HG03378 (cell line): ENCODE data around the gene OTUD7B.
A peak's percentile ranks its signal among the peaks of the same experiment; 100 is the strongest.

ENCODE experiments used
- ATAC-seq: cut with Tn5 transposase; IDR thresholded peaks from one replicate; pipeline ENCODE4 v1.9.1; 2021; ENCODE audit warnings: mild to moderate bottlenecking, moderate library complexity; ENCODE audit not compliant: unreplicated experiment

The OTUD7B gene

GRCh38 chr1:149925751-149926150 is 84.8 kb downstream of the OTUD7B start:
- no peak for ATAC-seq

- no peak for ATAC-seq
Measured at GRCh38 chr1:149925345-149925744, 85.2 kb downstream of the OTUD7B start.

DNA sequence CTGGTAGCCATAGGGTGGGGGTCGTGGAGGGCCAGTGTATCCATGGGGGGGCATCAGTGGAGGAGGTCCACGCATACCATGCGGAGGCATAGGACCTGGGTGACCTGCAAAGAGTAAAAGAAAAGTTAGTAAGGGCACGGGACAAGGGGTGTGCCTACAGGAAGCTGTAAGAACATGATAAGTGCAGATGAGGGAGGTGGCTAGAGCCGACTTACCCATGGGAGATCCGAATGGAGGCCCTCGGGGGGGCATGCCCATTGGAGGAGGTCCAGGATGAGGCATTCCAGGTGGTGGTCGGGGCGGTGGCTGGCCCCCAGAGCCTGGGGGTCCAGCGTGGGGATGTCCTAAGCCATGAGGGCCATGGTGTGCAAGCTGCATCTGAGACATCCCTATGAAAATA is 86.9 kb downstream of the OTUD7B start:
- no peak for ATAC-seq

DNA sequence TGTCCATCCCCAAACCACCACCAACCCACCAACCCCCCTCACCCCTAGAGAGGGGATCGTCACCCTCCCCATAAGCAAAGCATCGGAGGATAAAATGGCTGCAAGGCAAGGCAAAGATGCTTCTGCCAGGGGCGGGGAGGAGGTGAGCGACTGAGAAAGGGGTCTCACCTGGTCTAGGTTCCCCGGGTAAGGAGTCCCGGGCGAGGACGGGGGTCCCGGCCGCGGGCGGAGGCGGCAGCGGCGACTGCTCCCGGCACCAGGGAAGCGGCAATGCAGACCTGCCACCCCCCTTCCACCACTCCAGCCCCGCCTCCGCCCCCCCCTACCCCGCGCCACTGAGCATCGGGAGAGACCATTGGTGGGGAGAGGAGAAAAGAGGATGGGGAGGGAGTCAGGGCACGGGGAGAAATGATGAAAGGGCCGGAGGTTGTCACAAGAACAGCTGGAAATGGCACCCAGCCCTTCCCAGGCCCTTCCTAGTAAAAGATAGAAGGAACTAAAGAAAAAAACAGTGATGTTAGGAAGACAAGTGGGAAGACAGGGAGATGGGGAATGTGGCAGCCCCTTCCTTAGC is 92.9 kb downstream of the OTUD7B start, which contains the start of gene SV2A:
Gene SV2A, minus strand, starts transcription at position 274 of the 574 bp plus-strand sequence. CDS start 4,004 bp downstream, outside the sequence.
- ATAC-seq, result no peak

GRCh38 chr1:149916898-149917252 is 93.7 kb downstream of the OTUD7B start:
- no peak for ATAC-seq

- no peak for ATAC-seq
Measured at GRCh38 chr1:149916193-149916897, 94.2 kb downstream of the OTUD7B start.

- ATAC-seq, result no peak
Measured at GRCh38 chr1:149915429-149916192, 94.9 kb downstream of the OTUD7B start.

- ATAC-seq, result no peak
Measured at GRCh38 chr1:149914545-149914944, 96.0 kb downstream of the OTUD7B start.

GRCh38 chr1:149906570-149907075 is 103.9 kb downstream of the OTUD7B start:
- no peak for ATAC-seq

- ATAC-seq, result no peak
Measured at GRCh38 chr1:149903836-149904491, 106.6 kb downstream of the OTUD7B start.

GRCh38 chr1:149899460-149900284 is 110.9 kb downstream of the OTUD7B start, which contains the start of gene BOLA1:
Gene BOLA1 (plus strand): TSS chr1:149899568. CDS start chr1:149900060, 492 bp downstream.
- ATAC-seq, result peak; percentile 69

DNA sequence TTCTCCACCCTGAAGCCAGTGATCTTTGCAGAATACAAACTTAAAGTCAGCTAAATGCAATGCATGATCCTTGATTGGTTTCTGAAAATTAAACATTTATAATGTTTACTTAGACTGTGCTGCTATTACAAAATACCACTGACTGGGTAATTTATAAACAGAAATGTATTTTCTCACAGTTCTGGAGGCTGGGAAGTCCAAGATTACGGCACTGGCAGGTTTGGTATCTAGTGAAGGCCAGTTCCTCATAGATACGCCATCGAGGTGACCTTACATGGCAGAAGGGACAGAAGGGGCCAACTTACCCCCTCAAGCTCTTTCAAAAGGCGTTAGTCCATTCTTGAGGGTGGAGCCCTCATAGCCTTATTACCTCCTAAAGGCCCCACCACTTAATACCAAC is 114.0 kb downstream of the OTUD7B start:
- no peak for ATAC-seq

DNA sequence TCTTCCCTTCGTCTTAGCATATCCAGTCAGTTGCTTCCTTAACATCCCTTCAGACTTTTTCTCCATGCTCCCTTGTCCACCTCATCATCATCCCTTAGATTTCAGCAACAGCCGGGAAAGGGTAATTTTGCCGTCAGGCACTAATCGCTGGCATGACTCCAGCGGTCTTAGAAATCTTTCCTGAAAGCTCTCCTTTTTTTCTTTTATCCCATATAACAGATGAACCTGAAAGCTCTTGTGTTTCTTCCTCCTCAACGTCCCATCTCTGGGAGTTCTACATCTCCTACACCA is 121.6 kb downstream of the OTUD7B start:
- ATAC-seq, result no peak

- peak; percentile 18 for ATAC-seq
Measured at GRCh38 chr1:149888247-149888998, 122.1 kb downstream of the OTUD7B start.
